CD1c-positive myeloid dendritic cell (primary cell): ENCODE measurements around the gene TESK1.

Source experiments
- DNase-seq: peaks from one replicate; pipeline ENCODE4 v3.0.0-alpha.2; 2016; ENCODE audit errors: extremely low spot score

TESK1 gene

DNA sequence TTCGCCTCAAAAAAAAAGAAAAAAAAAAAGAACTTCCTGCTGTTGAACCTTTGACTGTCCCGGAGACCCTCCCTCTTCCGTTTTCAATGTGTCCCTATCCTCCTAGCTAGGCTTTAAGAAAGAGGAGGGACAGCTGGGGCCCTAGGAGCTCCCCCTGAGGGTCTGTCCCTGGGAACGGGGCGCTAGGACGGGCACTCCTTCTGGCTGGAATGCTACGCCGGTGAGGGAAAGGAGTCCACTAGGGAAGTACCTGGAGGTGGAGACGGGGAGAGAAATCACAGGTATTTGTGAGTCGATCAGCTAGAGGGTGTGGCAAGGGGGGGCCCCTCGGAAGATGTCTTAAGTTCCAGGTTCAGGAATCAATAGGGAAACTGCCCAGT lies 41.1 kb downstream of the TESK1 start:
- no peak for DNase-seq

DNA sequence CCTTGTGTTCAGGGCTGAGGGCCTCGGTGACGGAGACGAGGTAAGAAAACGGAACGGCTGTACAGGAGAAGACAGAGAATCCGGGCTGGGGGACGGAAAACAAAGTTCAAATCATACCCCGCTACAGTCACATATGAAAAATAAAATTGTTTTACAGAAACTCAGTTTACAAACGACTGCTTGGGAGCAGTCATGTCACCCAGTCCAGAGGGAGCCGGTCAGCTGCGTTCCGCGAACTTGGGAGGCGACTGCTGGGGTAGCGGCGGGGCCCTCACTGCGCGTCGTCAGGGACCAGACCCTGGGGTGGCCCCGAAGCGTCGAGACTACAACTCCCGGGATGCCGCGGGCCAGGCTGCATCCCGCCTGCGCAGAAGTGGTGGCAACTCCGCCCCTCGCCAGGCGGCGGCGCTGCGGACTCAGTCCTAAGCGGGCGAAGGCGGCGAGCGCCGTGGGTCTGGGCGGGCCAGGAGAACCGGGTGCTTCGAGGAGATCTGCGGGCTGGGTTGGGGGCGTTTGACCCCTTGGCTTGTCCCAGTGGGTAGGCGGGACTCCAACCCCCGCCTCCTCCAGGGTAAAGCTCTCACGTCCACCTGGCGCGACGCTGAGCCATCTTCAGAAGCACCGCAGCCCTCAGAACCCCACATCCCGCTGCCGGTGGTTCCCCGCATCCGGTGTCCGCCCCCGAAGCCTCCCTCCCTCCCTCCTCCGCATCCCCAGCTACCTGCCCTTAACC lies 41.6 kb downstream of the TESK1 start:
- DNase-seq: peak; percentile 95

DNA sequence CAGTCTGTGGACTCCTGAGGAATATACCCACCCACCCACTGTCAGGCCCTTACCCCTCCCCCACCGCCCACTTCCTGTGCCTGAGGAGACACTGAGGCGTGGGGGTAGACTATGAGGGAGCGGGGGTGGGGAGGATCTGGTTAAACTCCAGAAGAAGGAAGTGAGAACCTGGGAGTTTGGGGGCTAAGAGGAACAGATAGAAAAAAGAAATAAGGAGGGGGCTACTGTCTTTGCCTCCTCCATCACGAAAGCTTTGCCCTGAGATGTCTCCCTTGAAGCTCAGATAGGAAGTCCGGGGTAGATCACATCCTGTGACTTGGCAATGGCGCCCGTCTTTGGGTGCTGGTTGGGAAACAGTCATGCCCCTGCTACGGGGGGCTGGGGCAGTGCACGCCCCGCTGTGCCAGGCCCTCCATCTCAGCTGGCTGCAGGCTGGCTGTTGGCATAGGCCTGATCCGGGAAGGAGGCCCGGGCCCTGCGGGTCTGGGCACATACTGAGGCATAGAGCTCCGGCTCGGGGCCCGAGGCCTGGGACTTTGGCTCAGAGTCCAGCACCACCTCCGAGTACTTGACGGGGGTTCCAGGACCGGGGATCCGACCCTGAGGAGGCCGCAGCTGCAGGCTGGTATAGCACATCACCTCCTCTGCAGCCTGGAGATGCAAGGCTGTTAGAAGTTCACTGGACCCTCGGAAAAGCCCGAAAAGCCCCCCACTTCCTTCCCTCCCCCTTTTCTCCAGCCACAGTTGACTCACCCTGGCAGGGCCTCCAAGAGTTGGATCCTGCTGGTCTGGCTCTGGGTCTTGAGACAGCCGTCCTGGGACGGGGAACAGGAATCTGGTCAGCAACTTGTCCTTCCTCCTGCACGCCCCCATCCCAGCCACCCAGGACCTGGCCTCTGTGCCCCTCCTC lies 44.6 kb downstream of the TESK1 start:
- DNase-seq: peak; percentile 85

DNA sequence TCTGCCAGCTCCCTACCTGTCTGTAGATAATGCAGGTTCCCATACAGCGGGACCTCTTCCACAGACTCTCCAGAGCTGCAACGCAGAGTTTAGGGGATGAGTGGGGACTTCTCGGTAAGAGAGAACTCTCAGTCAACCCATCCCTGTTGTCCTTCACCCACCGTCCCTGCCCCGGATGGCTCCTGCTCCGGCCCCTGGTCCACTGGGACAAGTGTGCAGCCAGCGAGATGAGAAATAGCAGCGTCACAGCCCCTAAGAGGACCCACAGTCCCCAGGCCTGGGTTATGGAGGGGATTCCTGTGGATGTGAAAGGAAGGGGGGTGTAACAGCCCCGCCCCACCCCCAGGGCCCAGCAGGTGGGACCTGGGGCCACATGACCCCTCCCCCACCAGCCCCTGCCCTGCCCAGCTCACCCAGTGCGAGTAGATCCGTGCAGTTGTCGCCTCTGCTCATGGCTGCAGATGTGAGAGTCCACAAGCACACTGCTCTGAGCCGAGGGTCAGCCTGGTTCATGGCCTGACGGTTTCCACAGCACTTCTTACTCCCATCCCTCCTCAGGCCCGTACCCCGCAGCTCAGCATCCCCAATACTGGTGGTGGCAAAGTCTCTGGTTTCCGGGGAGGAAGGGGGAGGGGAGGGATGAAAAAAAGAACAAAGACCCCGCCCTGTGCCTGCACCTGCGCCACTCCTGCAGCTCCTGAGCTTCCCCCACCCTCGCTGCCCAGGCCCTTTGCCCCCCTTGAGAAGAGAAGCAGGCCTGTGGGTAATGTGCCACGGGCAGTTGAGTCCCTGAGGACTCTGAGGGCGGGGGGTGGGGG lies 45.5 kb downstream of the TESK1 start, which contains the start of gene SIT1:
Gene SIT1 (minus strand): TSS at position 591 of the 818 bp plus-strand sequence. CDS start 78 bp downstream, at position 513.
- DNase-seq: no peak

DNA sequence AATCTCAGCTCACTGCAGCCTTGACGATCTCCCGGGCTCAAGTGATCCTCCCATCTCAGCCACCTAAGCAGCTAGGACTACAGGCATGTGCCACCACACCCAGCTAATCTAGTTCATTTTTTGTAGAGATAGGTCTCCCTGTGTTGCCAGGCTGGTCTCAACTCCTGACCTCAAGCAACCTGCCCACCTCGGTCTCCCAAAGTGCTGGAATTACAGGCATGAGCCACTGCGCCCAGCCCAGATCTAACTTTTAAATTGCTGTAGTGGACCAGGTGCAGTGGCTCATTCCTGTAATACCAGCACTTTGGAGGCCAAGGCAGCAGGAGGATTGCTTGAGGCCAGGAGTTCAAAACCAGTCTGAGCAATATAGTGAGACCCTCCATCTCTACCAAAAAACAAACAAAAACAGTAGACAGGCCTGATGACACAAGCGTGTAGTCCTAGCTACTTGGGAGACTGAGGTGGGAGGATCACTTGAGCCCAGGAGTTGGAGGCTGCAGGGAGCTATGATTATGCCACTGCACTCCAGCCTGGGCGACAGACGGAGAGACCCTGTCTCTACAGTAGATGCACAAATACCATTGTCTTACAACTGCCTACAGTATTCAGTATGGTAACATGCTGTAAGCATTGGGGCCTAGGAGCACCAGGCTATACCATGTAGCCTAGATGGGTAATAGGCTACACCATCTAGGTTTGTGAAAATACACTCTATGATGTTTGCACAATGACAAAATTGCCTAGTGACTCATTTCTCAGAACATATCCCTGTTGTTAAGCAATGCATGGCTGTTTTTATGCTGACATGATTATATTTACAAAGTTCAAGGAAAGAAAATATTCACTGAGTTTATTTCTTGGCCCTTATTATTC lies 47.1 kb downstream of the TESK1 start:
- peak; percentile 78 for DNase-seq

DNA sequence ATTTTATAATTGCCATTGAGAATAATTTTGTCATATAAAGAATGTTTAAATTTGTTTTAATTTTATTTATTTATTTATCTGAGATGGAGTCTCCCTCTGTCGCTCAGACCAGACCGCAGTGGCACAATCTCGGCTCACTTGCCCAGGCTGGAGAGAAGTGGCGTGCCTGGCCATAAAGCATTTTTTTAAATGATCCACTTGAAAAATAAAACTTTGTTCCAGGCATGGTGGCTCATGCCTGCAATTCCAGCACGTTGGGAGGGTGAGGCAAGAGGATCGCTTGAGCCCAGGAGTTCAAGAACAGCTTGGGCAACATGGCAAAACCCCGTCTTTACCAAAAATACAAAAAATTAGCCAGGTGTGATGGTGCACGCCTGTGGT lies 47.8 kb downstream of the TESK1 start:
- DNase-seq: no peak

DNA sequence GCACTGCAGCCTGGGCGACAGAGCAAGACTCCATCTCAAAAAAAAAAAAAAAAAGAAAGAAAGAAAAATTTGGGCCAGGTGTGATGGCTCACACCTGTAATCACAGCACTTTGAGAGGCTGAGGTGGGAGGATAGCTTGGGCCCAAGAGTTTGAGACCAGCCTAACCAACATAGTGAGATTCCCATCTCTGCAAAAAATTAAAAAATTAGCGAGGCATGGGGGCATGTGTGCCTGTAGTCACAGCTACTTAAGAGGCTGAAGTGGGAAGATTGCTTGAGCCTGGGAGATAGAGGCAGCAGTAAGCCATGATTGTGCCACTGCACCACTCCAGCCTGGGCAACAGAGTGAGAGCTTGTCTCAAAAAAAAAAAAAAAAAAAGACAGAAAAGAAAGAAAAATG lies 48.5 kb downstream of the TESK1 start:
- DNase-seq: no peak

DNA sequence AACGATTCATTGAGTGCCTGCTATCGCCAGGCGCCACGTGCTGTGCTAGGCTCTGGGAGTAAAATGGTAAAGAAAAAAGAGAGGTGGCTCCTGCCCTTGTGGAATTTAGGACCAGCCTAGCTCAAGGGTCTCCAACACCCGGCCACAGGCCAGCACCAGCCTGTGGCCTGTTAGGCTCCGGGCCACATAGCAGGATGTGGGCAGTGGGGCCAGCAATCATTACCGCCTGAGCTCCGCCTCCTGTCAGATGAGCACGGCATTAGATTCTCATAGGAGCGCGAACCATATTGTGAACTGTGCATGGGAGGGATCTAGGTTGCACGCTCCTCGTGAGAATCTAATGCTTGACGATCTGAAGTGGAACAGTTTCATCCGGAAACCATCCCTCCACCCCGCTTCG lies 51.3 kb downstream of the TESK1 start:
- no peak for DNase-seq

DNA sequence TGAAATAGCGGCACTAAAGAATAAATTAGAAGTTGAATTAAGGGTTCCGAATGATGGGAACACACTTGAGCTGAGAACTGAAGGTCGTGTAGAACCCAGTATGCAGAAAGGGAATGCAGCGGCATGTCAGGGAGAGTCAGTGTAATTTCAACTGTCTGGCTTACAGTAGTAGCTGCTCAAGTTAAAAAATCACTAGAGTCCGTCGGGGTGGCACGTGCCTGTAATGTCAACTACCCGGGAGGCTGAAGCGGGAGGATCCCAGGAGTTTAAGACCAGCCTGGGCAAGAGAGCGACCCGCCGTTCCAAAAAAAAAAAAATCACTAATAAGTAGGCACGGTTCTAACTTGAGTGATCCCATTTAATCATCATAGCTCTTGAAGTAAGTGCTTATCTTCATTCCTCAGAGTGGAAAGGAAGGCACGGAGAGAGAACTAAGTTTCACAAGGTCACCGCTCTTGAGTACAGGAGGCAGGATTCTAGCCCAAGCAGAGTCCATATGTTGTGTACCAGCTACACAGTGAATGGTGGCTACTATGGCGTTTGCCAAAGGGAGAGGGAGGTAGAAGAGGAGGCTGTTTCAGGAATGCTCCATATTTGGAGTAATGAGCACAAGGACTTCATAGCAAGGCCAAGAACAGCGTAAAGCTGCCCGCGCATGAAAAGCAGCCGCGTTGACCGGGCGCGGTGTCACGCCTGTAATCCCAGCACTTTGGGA lies 51.9 kb downstream of the TESK1 start:
- DNase-seq: no peak

DNA sequence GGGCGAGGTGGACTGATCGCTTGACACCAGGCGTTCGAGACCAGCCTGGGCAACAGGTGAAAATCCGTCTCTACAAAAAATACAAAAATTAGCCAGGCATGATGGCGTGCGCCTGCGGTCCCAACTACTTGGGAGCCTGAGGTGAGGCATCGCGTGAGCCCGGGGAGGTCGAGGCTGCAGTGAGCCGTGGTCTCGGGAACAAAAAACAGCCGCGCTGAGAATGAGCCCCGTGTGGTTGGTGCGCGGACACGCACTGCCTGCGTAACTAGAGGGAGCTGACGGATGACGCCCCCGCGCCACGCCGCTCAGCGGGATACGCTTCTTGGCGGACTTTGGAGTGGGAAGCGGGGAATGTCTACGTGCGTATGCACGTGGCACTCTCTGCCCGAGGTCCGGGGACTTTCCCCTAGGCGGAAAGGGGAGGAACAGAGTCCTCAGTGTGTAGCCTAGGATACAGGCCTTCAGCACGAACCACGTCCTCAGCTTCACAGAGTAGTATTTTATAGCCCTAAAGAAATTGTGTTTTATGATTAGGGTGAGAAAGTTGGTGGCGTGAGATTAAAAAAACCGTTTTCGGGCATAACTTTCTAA lies 52.6 kb downstream of the TESK1 start, which contains the start of gene RMRP:
Gene RMRP (minus strand): TSS at position 474 of the 591 bp plus-strand sequence.
- peak; percentile 99 for DNase-seq

DNA sequence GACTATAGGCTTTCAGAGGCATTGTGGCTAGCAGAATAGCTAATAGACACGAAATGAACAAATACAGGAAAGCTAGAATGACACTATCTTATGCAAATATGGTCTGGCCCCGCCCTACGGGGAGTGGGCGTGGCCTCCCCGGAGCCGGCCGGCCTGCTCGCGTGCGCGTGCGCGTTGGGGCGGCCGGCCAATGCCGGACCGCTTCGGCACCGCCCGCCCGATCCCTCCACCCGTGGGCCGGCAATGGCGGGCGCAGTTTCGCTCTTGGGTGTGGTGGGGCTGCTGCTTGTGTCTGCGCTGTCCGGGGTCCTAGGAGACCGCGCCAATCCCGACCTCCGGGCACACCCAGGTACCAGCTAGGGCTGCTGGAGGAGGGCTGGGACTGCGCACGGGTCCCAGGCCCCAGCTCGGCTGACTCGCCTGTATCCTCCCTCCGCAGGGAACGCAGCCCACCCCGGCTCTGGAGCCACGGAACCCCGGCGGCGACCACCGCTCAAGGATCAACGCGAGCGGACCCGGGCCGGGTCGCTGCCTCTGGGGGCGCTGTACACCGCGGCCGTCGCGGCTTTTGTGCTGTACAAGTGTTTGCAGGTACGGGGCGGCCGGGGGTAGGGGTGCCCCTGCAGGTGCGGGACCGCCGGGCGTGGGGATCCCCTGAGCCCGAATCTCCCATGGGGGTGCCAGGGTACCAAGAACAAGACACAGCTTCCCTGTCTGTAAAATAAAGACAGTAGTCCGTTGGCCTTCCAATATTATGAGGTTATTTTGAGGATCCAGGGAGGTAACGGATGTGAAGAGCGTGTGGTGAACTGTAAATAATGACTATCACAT lies 53.3 kb downstream of the TESK1 start, which contains the start of gene CCDC107:
Gene CCDC107 (plus strand): TSS at position 156 of the 831 bp plus-strand sequence. CDS start 88 bp downstream, at position 244.
- peak; percentile 95 for DNase-seq

DNA sequence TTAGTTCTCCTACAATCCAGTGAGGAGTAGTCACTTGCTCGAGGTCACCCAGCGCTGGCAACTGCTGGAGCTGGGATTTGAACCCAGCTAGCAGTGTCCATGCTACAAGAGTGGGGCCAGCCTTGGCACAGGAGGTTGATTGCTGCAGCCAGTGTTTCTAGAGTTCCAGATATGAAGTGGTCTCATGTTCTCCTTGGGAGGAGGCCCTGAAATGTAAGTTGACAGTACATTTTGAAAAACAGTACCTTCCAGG lies 53.8 kb downstream of the TESK1 start:
- no peak for DNase-seq

DNA sequence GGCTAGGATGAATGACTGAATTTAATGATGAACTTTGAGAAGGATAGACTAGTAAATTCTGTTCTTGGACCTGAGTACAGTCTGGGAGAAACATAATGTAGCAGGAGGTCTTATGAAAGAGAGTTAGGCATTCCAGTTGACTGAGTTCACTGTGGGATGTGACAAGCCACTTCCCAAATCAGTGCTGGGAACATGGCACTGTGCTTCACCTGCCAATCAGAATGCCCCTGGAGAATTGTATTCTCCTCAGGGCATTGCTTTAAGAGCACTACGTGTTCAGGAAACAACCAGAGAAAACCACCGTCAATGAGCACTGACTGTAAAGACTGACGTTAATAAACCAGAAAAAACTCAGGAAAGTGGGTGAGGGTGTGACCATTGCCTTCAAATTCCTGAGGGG lies 54.3 kb downstream of the TESK1 start:
- DNase-seq: no peak
